NB4 (cell line): ENCODE data around the gene PRPF6.

Experiments
- CTCF ChIP-seq: IDR thresholded peaks from one replicate; pipeline ENCODE4 v1.5.1; 2012; ENCODE audit warnings: low read depth, low read length
- MAX ChIP-seq: IDR thresholded peaks from 2 replicates; pipeline ENCODE4 v1.6.1; 2011; ENCODE audit warnings: low read depth, low read length
- POLR2A ChIP-seq: IDR thresholded peaks from 2 replicates; pipeline ENCODE4 v1.6.1; 2011; ENCODE audit warnings: mild to moderate bottlenecking; ENCODE audit not compliant: insufficient read length; ENCODE audit errors: extremely low read depth

- TF ChIP-seq CTCF (no peak), POLR2A (no peak), MAX (no peak)
Observed at GRCh38 chr20:63933646-63934045, 47.3 kb upstream of the PRPF6 start.
